ENCODE measurements around the gene NNAT. TPM values are rescaled to one million over a fixed set of nuclear protein-coding genes. Genes with fewer than 3 reads are reported as not detected.
"Not testable (repeated sequence)": the region's sequence is repeated elsewhere in the genome, so short reads cannot be mapped to it uniquely, and the experiment has no call there.

The NNAT gene
- polyA plus RNA-seq, 1 donor from 2014 or later: 996 TPM

DNA sequence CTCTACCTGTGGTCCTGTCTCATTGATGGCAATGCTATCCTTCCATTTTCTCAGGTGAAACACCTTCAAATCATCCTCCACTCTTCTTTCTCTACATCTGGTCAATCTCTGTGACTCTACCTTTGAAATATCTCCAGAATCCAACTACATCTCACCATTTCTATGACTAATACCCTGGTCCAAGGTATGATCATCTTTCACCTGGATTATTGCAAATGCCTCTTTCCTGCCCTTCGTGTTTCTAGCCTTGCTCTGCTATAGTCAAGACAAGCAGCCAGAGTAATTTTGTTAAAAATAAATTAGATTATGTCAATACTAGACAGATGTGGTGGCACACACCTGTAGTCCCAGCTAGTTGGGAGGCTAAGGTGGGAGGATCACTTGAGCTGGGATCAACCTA, 24.5 kb downstream of the NNAT start:
- Histone ChIP-seq H3K27ac (ENCODE audit: low read length) (no peak overlapping the region), H2AFZ (ENCODE audit: low read depth, low read length) (no peak overlapping the region), H3K9me3 (ENCODE audit: low read length) (no peaks in the 10 kb centered on the region), H3K9me2 (ENCODE audit: insufficient read depth, low read length) (no peaks in the 10 kb centered on the region), H3K79me2 (replicated peaks; ENCODE audit: insufficient read depth, low read length) (no peaks in the 10 kb centered on the region), H3K36me3 (ENCODE audit: insufficient read depth, low read length) (no peaks in the 10 kb centered on the region), H3K9ac (ENCODE audit: low read length) (no peak overlapping the region), H3K4me3 (ENCODE audit: low read length) (no peak overlapping the region), H3K4me2 (ENCODE audit: low read length) (no peak overlapping the region), H4K20me1 (ENCODE audit: insufficient read depth) (no peaks in the 10 kb centered on the region), H3K27me3 (ENCODE audit: insufficient read depth, low read depth, low read length) (no peaks in the 10 kb centered on the region), H3F3A (ENCODE audit: insufficient read depth, low read length, poor library complexity, severe bottlenecking) (no peaks in the 10 kb centered on the region)
- no peak for TF ChIP-seq POLR2AphosphoS5 (IDR thresholded peaks at IDR 0.05)
- TF ChIP-seq EP300 (conservative IDR thresholded peaks at IDR 0.05; ENCODE audit: poor library complexity, severe bottlenecking): no peak
- no peak for TF ChIP-seq RAD21 (conservative IDR thresholded peaks at IDR 0.05)
- no peak for TF ChIP-seq EZH2 (IDR thresholded peaks at IDR 0.05; ENCODE audit: borderline replicate concordance, insufficient read depth, low read length, poor library complexity, severe bottlenecking)

DNA sequence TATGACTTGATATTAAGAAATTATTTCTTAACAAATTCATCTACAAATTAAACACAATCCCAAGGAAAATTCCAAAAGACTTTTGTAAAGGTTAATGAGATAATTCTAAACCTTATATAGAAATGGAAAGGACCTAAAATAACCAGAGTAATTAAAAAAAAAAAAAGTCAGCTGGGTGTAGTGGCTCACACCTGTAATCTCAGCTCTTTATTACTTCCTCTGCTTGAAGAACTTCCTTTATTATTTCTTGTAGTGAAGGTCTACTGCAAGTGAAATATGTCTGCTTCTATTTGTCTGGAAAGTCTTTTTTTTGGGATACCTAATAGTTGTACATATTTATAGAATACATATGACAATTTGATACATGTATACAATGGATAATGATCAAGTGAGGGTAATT, 26.9 kb downstream of the NNAT start:
- TF ChIP-seq, protein P1, sequence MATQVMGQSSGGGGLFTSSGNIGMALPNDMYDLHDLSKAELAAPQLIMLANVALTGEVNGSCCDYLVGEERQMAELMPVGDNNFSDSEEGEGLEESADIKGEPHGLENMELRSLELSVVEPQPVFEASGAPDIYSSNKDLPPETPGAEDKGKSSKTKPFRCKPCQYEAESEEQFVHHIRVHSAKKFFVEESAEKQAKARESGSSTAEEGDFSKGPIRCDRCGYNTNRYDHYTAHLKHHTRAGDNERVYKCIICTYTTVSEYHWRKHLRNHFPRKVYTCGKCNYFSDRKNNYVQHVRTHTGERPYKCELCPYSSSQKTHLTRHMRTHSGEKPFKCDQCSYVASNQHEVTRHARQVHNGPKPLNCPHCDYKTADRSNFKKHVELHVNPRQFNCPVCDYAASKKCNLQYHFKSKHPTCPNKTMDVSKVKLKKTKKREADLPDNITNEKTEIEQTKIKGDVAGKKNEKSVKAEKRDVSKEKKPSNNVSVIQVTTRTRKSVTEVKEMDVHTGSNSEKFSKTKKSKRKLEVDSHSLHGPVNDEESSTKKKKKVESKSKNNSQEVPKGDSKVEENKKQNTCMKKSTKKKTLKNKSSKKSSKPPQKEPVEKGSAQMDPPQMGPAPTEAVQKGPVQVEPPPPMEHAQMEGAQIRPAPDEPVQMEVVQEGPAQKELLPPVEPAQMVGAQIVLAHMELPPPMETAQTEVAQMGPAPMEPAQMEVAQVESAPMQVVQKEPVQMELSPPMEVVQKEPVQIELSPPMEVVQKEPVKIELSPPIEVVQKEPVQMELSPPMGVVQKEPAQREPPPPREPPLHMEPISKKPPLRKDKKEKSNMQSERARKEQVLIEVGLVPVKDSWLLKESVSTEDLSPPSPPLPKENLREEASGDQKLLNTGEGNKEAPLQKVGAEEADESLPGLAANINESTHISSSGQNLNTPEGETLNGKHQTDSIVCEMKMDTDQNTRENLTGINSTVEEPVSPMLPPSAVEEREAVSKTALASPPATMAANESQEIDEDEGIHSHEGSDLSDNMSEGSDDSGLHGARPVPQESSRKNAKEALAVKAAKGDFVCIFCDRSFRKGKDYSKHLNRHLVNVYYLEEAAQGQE (IDR thresholded peaks at IDR 0.05; ENCODE audit: borderline replicate concordance): no peak
- TF ChIP-seq TAF1 (IDR thresholded peaks at IDR 0.05; ENCODE audit: low read depth) (no peak), EZH2 (IDR thresholded peaks at IDR 0.05; ENCODE audit: borderline replicate concordance, insufficient read depth, low read length, poor library complexity, severe bottlenecking) (no peak), EP300 (conservative IDR thresholded peaks at IDR 0.05; ENCODE audit: poor library complexity, severe bottlenecking) (no peak), POLR2AphosphoS5 (IDR thresholded peaks at IDR 0.05) (no peak), MXI1 (conservative IDR thresholded peaks at IDR 0.05; ENCODE audit: poor library complexity, severe bottlenecking) (no peak), RAD21 (conservative IDR thresholded peaks at IDR 0.05) (no peak), SMC3 (conservative IDR thresholded peaks at IDR 0.05; ENCODE audit: poor library complexity) (no peak)
- TF ChIP-seq, protein P2, sequence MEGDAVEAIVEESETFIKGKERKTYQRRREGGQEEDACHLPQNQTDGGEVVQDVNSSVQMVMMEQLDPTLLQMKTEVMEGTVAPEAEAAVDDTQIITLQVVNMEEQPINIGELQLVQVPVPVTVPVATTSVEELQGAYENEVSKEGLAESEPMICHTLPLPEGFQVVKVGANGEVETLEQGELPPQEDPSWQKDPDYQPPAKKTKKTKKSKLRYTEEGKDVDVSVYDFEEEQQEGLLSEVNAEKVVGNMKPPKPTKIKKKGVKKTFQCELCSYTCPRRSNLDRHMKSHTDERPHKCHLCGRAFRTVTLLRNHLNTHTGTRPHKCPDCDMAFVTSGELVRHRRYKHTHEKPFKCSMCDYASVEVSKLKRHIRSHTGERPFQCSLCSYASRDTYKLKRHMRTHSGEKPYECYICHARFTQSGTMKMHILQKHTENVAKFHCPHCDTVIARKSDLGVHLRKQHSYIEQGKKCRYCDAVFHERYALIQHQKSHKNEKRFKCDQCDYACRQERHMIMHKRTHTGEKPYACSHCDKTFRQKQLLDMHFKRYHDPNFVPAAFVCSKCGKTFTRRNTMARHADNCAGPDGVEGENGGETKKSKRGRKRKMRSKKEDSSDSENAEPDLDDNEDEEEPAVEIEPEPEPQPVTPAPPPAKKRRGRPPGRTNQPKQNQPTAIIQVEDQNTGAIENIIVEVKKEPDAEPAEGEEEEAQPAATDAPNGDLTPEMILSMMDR (IDR thresholded peaks at IDR 0.05; ENCODE audit: poor library complexity, severe bottlenecking): no peak
- Histone ChIP-seq H3F3A (ENCODE audit: insufficient read depth, low read length, poor library complexity, severe bottlenecking) (no peaks in the 10 kb centered on the region), H3K9me3 (ENCODE audit: low read length) (no peaks in the 10 kb centered on the region), H3K4me2 (ENCODE audit: low read length) (no peak overlapping the region), H3K9me2 (ENCODE audit: insufficient read depth, low read length) (no peaks in the 10 kb centered on the region), H3K36me3 (ENCODE audit: insufficient read depth, low read length) (no peaks in the 10 kb centered on the region), H3K27ac (ENCODE audit: low read length) (no peak overlapping the region), H3K9ac (ENCODE audit: low read length) (no peak overlapping the region), H4K20me1 (ENCODE audit: insufficient read depth) (no peaks in the 10 kb centered on the region), H3K4me3 (ENCODE audit: low read length) (no peak overlapping the region), H2AFZ (ENCODE audit: low read depth, low read length) (no peak overlapping the region), H3K27me3 (ENCODE audit: insufficient read depth, low read depth, low read length) (no peaks in the 10 kb centered on the region), H3K79me2 (replicated peaks; ENCODE audit: insufficient read depth, low read length) (no peaks in the 10 kb centered on the region)

DNA sequence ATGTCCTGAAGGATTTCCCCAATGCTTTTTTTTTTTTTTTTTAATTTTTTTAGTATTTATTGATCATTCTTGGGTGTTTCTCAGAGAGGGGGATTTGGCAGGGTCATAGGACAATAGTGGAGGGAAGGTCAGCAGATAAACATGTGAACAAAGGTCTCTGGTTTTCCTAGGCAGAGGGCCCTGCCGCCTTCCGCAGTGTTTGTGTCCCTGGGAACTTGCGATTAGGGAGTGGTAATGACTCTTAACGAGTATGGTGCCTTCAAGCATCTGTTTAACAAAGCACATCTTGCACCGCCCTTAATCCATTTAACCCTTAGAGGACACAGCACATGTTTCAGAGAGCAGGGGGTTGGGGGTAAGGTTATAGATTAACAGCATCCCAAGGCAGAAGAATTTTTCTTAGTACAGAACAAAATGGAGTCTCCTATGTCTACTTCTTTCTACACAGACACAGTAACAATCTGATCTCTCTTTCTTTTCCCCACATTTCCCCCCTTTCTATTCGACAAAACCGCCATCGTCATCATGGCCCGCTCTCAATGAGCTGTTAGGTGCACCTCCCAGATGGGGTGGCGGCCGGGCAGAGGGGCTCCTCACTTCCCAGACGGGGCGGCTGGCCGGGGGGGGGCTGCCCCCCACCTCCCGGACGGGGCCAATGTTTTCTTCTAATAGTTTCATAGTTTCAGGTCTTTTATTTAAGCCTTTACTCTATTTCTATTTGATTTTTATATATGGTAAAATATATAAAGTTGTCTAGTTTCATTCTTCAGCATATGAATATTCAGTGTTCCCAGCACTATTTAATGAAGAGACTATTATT, 29.3 kb downstream of the NNAT start:
- H3K4me2 ChIP-seq (ENCODE audit: low read length); H3K27me3 ChIP-seq (ENCODE audit: insufficient read depth, low read depth, low read length); H3K9ac ChIP-seq (ENCODE audit: low read length); H3K36me3 ChIP-seq (ENCODE audit: insufficient read depth, low read length); H4K20me1 ChIP-seq (ENCODE audit: insufficient read depth); H2AFZ ChIP-seq (ENCODE audit: low read depth, low read length); H3K27ac ChIP-seq (ENCODE audit: low read length); H3K4me3 ChIP-seq (ENCODE audit: low read length); H3K9me3 ChIP-seq (ENCODE audit: low read length); H3F3A ChIP-seq (ENCODE audit: insufficient read depth, low read length, poor library complexity, severe bottlenecking); H3K79me2 ChIP-seq (replicated peaks; ENCODE audit: insufficient read depth, low read length); H3K9me2 ChIP-seq (ENCODE audit: insufficient read depth, low read length): not testable (repeated sequence)

DNA sequence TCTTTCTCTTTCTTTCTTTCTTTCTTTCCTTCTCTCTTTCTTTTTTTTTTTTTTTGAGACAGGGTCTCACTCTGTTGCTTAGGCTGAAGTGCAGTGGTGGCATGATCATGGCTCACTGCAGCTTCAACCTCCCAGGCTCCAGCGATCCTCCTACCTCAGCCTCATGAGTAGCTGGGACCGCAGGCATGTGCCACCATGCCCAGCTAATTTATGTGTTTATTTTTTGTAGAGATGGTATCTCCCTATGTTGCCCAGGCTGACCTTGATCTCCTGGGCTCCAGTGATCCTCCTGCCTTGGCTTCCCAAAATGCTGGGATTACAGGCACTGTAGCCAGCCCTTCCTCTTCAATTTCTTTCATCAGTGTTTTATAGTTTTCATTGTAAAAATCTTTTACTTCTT, 30.6 kb downstream of the NNAT start:
- not testable (repeated sequence) for H3K27ac ChIP-seq (ENCODE audit: low read length); H3K36me3 ChIP-seq (ENCODE audit: insufficient read depth, low read length); H3K4me3 ChIP-seq (ENCODE audit: low read length); H4K20me1 ChIP-seq (ENCODE audit: insufficient read depth); H3K27me3 ChIP-seq (ENCODE audit: insufficient read depth, low read depth, low read length); H3K9me3 ChIP-seq (ENCODE audit: low read length); H3F3A ChIP-seq (ENCODE audit: insufficient read depth, low read length, poor library complexity, severe bottlenecking); H3K9ac ChIP-seq (ENCODE audit: low read length); H3K79me2 ChIP-seq (replicated peaks; ENCODE audit: insufficient read depth, low read length); H3K4me2 ChIP-seq (ENCODE audit: low read length); H2AFZ ChIP-seq (ENCODE audit: low read depth, low read length); H3K9me2 ChIP-seq (ENCODE audit: insufficient read depth, low read length)

Data from neural cell (in vitro differentiated cells).